NCI-H2227 (cell line): ENCODE measurements around the gene APLF.
"Not testable (repeated sequence)": the region's sequence is repeated elsewhere in the genome, so short reads cannot be mapped to it uniquely, and the experiment has no call there.

Experiments
- DNase-seq: peaks from one replicate; lab custom pipeline; 2025; ENCODE audit not compliant: unreplicated experiment; lab: John Stamatoyannopoulos, UW

APLF gene

DNA sequence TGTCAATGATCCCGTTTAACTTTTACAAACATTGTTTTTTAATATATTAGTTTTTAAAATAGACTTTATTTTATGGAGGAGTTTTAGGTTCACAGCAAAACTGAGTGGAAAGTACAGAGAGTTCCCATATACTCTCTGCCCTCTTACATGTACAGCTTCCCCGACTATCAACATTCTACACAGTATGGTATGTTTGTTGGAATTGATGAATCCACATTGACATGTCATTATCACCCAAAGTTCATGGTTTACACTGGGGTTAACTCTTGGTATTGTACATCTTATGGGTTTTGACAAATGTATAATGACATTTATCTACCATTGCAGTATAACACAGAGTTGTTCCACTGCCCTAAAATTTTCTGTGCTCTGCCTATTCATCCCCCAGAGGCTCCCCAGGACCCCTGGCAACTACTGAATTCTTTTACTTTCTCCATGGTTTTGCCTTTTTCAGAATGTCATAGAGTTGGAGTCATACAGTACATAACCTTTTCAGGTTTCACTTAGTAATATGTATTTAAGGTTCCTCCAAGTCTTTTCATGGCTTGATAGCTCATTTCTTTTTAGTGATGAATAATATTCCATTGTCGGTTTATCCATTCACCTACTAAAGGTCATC is 5.5 kb downstream of the APLF start:
- no peak for DNase-seq

DNA sequence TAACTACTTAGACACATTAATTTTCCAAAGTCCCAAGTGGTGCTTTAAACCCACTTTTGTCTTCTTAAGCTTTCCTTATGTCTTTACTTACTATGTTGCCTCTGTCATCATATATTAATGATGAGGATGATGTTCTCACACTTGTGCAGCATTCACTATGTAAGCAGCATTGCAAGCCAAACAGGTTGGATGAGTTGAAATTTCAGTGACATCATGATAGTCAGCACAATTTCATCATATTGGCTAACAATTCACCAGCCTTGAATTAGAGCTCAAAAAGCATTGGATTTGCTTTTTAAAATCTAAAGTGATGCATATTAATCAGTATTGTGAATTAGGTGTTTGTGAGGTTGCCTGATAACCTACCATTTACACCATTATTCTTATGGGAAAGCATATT is 7.7 kb downstream of the APLF start:
- no peak for DNase-seq

DNA sequence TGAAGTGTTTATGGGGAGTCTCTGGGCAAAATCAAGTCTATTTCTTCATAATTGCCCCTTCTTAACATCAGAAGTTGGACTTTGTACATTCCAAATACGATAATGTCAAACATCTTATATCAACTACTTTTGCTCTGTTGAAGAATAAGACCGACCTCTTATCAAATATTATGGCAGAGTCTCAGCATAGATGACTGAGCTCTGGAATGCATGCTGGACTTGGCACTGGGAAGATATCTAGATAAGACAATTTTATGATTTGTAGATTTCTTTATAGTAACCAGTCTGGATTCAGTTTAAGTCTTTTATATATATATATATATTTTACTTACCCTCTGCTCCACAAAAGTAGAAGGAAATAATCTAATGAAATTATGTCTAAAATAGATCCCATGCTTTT is 8.2 kb downstream of the APLF start:
- DNase-seq: no peak

DNA sequence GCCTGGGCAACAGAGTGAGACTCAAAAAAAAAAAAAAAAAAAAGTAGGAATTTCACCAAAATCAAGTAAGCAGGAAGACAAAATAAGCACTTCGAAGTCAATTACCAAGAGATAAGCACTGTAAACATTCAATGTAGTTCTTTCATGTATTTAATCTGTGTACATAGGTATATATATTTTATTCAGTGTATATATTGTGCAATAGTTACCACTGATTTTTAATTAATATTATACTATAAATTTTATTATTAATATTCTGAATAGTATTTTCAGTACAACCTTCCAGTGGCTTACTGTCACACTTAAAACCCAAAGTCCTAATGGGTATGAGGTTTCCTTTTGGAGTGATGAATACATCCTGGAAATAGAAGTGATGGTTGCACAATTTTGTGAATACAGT is 9.1 kb downstream of the APLF start:
- DNase-seq: no peak

DNA sequence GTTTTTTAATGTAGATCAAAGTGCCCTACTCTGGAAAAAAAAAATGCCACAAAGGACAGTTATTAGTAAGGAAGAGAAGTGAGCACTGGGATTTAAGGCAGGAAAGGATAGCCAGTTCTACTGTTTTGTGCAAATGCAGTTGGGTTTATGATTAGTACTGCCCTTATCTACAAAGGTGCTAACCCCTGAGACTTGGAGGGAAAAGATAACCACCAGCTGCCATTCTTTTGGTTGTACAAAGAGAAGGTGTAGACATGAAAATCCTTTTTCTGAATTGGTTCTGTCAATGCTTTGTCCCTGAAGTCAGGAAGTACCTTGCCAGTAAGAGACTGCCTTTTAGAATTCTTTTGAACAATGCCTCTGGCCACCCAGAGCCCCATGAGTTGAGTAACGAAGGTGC is 11.3 kb downstream of the APLF start:
- DNase-seq: no peak

DNA sequence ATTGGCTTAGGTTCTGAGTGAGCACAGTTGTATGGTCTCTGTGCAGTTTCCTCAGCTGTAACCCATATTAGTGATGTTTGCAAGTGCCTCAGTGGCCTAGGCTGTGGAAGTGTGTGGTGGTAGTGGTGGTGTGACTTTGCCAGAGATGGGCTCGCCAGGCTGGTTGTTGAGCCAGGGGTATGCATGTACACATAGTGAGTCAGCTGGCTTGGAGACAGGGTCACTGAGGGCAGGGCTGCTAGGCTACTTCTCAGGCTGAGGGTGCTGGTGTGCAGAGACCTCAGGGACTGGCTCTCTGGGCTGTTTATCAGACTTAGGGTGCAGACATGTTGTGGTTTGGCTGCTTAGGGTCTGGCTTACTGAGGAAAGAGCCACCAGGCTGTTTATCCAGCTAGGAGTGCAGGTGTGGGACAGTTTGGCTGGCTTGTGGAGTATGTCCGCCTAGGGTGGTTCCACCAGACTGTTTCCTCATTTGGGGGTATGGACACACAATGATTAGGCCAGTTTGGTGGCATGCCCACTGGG is 15.0 kb downstream of the APLF start:
- no peak for DNase-seq

DNA sequence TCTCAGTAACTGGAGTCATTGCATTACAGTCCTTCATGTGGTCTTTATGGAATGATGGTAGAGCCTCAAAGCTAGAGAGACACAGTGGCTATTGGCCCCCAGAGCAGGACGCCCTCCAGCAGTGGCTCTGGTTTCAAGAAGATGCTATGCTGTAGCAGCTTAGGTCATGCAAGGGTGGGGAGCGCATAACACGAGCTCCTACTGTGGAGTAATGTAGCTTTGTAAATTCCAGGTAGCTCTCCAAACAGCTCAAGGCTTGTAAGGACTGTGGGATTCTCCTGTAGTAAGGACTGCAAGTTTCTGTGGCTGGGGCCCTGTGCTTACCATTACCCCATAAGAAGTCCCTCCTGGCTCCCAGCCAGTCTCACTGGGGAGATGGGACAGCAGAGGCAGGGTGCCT is 15.6 kb downstream of the APLF start:
- no peak for DNase-seq

DNA sequence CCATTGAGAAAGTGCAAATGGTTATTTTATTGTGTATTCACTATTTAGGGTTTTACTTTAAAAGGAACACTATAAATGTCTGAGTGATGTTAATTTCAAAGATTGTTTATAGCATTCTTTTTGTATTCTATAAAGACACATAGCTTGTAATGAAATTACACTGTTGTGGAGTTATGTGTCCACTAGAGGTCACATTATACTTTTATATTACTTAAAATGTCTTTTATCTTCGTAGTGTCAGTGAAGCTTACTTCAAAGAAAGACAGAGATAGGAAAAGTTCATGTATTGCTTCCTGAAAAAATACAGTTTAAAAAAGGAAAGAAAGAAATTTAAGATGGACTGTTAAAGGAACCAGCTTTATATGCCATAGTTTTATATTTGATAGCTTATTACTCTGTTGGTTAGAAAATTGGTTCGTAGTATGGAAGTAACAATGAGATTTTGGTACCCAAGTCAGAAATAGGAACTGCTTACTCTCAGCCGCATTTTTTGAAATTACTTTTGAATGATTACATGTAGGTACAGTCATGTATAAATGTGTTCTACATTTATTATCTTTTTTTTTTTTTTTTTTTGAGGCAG is 20.5 kb downstream of the APLF start:
- peak; percentile 38 for DNase-seq

DNA sequence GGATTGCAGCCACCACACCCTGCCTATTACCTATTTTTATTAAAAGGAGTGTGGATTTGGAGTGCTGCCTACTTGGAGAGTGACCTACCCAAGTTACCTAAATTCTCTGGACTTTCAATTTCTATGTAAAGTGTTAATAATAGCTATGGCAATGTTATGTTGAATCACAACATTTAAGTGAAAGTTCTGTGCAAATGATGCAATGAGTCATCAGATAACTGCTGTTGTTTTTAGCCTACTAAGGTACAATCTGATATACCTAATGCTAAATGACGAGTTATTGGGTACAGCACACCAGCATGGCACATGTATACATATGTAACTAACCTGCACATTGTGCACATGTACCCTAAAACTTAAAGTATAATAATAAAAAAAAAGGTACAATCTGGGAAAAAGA is 21.2 kb downstream of the APLF start:
- DNase-seq: not testable (repeated sequence)

DNA sequence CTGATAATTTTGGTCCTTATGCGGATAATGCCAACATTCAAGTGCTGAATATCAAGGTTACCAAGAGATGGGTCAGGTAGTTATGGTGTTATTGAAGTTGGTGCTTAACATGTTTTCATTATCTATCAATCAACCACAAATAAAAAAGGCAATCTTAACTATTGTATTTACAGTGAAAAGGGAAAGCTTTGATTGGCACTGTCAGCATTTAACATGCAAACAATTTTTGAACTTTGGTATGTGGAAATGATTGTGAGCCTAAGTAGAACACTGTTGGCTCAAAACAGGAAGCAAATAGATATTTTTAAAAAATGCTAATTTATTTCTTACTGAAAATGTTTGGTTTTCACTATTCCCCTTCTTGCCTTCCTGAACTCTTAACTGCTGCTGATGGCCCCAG is 21.9 kb downstream of the APLF start:
- no peak for DNase-seq

DNA sequence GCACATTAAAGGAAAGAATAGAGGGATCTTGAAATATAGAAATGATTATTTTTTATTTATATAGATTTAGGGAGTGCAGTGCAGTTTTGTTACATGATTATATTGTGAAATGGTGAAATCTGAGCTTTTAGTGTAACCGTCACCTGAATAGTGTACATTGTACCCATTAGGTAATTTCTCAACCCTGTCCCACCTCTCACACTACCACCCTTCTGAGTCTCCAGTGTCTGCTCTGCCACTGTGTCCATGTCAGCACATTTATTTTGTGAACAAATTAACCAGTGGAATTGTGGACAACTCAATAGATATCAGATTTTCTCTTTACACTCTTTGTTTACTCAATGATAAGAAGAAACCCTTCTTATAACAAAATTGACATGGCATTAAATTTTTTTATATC is 24.2 kb downstream of the APLF start:
- DNase-seq: no peak

DNA sequence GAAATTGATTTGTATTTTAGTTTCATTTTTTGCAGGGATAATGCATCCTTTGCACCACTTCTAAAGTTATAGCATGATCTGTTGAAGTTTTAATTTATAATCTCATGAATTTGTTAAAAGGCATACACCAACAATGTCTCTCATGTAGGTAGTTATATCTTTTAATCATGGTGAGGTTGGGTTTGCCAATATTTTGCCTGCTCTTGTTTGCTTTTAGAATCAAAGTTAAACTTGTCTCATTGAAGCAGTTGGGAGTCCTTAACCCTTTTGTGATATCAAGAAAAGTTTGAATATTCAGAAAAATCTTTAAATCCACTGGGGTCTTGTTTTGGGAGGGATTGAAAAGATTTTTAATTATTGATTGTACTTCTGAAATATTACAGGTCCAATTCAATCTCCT is 31.7 kb downstream of the APLF start:
- no peak for DNase-seq

DNA sequence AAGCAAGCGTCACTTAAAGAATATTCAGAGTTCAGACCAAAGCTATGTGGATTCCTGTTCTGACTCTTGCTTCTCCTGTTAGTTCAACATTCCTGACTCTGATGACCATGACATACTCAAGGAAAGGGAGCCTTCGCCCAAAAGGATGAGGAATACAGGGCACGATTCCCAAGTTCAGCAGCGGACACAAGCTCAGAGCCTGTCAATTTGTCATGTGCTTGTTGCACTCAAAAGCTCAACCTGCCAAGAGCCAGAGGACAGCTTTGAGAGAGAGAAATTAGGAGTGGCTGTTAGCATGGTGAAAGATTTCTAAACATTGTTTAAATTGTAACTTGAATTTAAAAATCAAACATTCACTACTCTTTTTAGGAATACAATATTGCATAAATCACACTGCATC is 33.3 kb downstream of the APLF start:
- DNase-seq: no peak

DNA sequence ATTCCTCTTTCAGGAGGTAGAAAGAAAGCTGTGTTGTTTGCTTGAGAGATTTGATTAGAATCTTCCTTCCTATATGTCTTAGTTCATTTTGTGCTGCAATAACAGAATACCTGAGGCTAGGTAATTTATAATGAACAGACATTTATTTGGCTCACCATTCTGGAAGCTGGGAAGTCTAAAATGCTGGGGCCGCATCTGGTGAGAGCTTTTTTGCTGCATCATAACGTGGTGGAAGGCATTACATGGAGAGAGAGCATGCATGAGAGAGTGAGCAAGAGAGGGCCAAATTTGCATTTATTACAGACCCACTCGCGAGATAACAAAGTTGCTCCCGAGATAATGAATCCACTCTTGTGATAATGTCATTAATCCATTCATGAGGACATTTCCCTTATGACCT is 34.4 kb downstream of the APLF start:
- DNase-seq: no peak

DNA sequence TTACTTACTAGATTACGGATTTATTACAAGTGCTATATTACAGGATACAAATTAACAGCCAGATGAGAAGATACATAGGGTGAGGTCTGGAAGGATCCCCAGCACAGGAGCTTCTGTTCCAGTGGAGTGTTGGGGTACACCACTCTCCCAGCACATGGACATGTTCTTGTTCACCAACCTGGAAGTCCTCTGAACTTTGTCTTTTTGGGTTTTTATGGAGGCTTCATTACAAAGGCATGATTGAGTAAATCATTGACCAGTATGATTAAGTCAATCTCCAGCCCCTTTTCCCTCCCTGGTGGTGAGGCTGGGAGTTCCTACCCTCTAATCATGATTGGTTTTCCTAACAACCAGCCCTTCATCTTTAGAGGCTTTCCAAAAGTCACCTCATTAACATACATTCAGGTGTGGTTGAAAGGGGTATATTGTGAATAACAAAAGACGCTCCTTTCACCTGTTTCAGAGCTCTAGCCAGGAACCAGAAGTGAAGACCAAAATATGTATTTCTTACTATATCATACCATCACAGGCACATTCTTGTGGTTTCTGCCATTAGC is 38.3 kb downstream of the APLF start:
- DNase-seq: no peak

DNA sequence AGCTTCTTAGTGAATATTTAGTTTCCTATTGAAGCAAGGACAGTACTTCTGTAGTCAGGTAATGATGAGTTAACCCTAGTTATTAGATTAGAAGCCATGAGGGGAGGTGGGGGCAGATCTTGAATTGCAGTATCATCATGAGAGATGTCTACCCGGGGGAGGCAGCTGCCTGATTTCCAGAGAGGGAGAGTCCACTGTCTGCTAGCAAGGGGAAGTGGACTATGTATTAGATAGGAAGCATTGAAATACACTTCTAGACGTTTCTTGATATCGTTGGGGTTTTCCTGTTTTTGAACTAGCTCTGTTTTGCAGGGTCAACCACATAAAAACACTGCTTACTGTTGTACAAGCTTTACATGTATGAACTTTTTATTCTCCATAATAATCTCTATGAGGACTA is 38.8 kb downstream of the APLF start:
- DNase-seq: no peak

DNA sequence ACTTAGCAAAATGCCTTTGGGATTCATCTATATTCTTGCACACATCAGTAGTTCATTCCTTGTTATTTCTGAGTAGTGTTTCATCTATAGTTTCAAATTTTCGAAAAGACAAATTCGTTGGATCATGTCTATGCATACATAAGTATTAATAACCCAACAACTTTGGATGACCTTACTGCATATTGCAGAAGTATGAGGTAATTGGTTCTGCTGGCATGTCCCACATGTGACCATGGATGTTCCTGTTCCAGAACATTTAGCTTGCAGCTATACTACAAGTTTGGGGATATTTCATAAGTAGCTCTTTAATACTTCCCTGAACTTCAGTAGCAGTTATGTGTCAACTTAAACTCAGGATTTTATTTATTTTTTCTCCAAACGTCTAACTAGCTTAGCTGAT is 44.9 kb downstream of the APLF start:
- DNase-seq: no peak

DNA sequence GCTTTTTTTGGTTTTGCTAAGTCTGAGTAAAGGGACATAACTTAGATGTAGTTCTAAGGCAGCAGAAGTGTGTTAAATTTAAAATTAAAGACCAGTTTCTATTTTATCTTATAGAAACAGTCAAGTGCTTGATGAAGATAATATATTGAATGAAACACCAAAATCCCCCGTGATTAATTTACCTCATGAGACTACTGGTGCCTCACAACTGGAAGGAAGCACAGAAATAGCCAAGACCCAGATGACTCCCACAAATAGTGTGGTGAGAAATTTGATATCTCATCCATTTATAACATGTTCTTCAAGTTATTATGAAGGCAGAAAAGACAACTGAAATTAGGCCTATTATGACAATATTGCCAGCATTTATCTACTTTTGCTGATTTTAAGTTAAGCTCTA is 45.6 kb downstream of the APLF start:
- DNase-seq: no peak

DNA sequence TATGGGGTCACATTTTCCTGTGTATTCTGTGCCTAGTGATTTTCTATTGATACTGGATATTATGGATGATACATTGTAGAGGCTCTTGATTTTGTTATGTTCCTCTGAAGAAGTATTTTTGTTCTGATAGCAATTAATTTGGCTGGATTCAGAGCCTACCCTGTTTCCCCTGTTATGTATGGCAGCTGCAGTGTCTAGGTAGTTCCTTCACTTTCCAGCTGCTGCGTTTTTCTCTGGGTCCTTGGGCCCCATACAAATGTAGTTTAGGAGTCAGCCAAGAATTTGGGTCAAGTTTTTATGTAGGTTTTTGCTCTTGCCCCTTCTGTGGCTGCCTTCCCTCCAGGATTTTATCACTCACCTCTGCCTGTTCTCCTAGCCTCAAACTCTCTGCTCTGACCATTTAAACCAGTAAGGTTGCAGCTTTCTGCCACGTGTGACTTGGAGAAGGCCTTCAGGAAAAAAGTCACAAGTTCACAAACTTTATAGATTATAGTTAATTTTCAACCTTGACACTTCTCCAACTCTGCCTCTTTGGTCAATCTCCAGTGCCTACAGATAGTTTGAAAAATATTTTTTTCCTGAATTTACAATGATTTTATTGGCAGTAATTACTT is 47.0 kb downstream of the APLF start:
- no peak for DNase-seq

DNA sequence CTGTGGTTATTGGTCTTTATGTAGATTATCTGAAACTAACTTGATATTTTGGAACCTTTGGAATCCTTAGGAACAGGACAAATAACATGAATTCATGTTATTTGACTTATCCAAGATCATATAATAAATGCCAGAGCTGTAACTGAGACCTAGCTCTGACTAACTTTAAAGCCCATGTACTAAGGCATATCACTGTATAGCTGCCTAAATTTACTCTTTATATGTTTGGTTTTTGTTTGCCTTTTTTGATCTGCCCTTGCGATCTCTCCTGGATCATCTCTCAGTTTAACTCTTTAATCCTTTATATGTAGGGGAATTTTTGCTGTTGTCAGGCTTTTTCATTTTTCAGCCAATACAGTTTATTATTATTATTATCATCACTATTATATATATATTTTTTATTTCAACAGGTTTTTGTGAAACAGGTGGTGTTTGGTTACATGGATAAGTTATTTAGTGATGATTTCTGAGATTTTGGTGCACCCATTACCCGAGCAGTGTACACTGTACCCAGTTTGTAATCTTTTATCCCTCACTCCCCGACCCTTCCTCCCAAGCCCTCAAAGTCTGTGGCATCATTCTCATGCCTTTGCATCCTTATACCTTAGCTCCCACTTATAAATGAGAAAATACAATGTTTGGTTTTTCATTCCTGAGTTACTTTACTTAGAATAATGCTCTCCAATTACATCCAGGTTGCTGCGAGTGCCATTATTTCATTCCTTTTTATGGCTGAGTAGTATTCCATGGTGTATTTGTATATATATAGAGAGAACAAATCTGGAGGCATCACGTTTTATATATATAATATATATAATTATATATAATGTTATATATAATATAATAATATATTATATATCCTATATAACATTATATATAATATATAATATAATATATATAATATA is 48.9 kb downstream of the APLF start:
- DNase-seq: no peak

DNA sequence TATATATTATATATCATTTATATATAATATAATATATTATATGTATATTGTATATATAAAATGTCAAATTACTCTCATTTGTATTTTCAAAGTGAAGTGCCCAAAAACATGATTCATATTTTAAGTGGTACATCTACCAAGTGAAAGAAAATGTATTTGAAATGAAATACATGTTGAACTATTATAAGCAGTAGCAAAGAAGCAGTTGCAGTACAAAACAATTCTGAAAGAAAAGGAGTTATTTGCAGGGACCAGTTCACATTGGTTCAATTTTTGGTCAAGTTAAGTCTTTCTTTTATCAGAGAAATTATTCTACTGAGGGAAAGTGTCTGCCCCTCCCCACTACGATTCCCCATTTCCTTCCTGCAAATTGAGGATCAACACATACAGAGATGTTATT is 51.9 kb downstream of the APLF start:
- DNase-seq: no peak
